C4-2B (cell line): ENCODE measurements around the gene ZNF417.

Experiments
- ZFX ChIP-seq: fragments of 450-650 bp; IDR thresholded peaks from 2 replicates; pipeline ENCODE4 v1.6.1; 2017
- TF ChIP-seq, protein P1 (sequence below): fragments of 450-650 bp; conservative IDR thresholded peaks from 2 replicates; pipeline ENCODE4 v1.5.1; 2017; ENCODE audit warnings: mild to moderate bottlenecking

DNA sequence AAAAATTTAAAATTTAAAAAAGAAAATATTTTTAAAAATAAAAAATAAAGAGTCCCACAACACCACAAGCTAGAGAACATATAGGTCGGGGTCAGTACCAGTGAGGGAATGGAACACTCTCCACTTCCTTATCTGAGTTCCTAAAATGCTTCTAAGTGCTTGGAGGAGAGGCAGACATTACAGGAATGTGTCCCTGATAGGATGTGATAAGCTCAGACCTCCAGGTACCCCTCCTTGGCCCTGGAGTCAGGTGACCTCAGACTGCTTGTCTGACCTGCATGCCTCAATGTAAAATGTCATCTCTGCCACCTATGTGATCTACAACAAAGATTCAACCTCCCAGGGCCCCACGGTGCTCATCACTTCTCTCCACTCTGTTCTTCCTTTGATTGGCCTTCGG lies 30.3 kb downstream of the ZNF417 start:
- TF ChIP-seq, protein P1, sequence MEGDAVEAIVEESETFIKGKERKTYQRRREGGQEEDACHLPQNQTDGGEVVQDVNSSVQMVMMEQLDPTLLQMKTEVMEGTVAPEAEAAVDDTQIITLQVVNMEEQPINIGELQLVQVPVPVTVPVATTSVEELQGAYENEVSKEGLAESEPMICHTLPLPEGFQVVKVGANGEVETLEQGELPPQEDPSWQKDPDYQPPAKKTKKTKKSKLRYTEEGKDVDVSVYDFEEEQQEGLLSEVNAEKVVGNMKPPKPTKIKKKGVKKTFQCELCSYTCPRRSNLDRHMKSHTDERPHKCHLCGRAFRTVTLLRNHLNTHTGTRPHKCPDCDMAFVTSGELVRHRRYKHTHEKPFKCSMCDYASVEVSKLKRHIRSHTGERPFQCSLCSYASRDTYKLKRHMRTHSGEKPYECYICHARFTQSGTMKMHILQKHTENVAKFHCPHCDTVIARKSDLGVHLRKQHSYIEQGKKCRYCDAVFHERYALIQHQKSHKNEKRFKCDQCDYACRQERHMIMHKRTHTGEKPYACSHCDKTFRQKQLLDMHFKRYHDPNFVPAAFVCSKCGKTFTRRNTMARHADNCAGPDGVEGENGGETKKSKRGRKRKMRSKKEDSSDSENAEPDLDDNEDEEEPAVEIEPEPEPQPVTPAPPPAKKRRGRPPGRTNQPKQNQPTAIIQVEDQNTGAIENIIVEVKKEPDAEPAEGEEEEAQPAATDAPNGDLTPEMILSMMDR, result no peak
- no peak for TF ChIP-seq ZFX
